ENCODE data around the gene CD1C.
"Not testable (repeated sequence)": the region's sequence is repeated elsewhere in the genome, so short reads cannot be mapped to it uniquely, and the experiment has no call there.

Gene CD1C

GRCh38 chr1:158328426-158328825 is 38.7 kb downstream of the CD1C start:
- DNase-seq (ENCODE audit: low read depth in 2 of 2): no peak

GRCh38 chr1:158329300-158329699 is 39.6 kb downstream of the CD1C start:
- DNase-seq (ENCODE audit: low read depth in 2 of 2): no peak

GRCh38 chr1:158329733-158330132 is 40.0 kb downstream of the CD1C start:
- DNase-seq (ENCODE audit: low read depth in 2 of 2): no peak

GRCh38 chr1:158330391-158331105 is 40.8 kb downstream of the CD1C start:
- DNase-seq (ENCODE audit: low read depth in 2 of 2): no peak

GRCh38 chr1:158331106-158331425 is 41.3 kb downstream of the CD1C start:
- no peak for DNase-seq (ENCODE audit: low read depth in 2 of 2)

- DNase-seq (ENCODE audit: low read depth in 2 of 2): no peak
These were observed 41.9 kb downstream of the CD1C start, which contains the start of gene CD1B for GRCh38 chr1:158331481-158332150. Gene CD1B (minus strand): TSS chr1:158331531. CDS start chr1:158331423, 108 bp downstream.

GRCh38 chr1:158333405-158334155 is 43.9 kb downstream of the CD1C start:
- DNase-seq (ENCODE audit: low read depth in 2 of 2): no peak

- no peak for DNase-seq (ENCODE audit: low read depth in 2 of 2)
These were observed 44.9 kb downstream of the CD1C start for GRCh38 chr1:158334526-158335212.

- no peak for DNase-seq (ENCODE audit: low read depth in 2 of 2)
These were observed 45.5 kb downstream of the CD1C start for GRCh38 chr1:158335213-158335532.

- not testable (repeated sequence) for DNase-seq (ENCODE audit: low read depth in 2 of 2)
These were observed 46.7 kb downstream of the CD1C start for GRCh38 chr1:158336413-158336812.

Measured in stimulated activated CD8-positive, alpha-beta memory T cell treated with anti-CD3 and anti-CD28 coated beads, Interleukin-15, amount 100 ng/mL, for 48 hours (primary cell).